SU-DHL-6 (cell line): ENCODE data around the gene ALOXE3.

Experiments used
- H2AFZ ChIP-seq: fragments of 200-600 bp; sonication (generic); 2 replicates; pipeline ENCODE4 v1.6.1; 2014; ENCODE audit warnings: low read depth, mild to moderate bottlenecking, moderate library complexity, mixed read lengths, antibody characterized with exemption, low read length; ENCODE audit not compliant: severe bottlenecking
- H3F3A ChIP-seq: fragments of 200-600 bp; shearing (Covaris generic); 2 replicates; pipeline ENCODE4 v1.6.0; 2016; ENCODE audit warnings: antibody characterized with exemption, mild to moderate bottlenecking; ENCODE audit not compliant: insufficient read depth
- H3K27ac ChIP-seq: fragments of 200-600 bp; sonication (generic); 2 replicates; pipeline ENCODE4 v1.5.1; 2016; ENCODE audit warnings: low read depth, mild to moderate bottlenecking, low read length, moderate library complexity, mixed read lengths
- H3K27me3 ChIP-seq: fragments of 200-600 bp; sonication (generic), shearing (Covaris generic); 2 replicates; pipeline ENCODE4 v1.6.0; 2014; ENCODE audit warnings: mild to moderate bottlenecking, low read length
- H3K36me3 ChIP-seq: fragments of 200-600 bp; sonication (generic); 2 replicates; pipeline ENCODE4 v1.6.1; 2014; ENCODE audit warnings: mild to moderate bottlenecking, low read length, mixed read lengths
- H3K4me2 ChIP-seq: fragments of 300-600, 200-600 bp; shearing (Covaris generic), sonication (generic); 2 replicates; pipeline ENCODE4 v1.6.0; 2014; ENCODE audit warnings: low read length, low read depth, mild to moderate bottlenecking; ENCODE audit not compliant: poor library complexity, severe bottlenecking
- H3K4me3 ChIP-seq: fragments of 200-600 bp; sonication (generic); 2 replicates; pipeline ENCODE4 v1.5.1; 2014; ENCODE audit warnings: antibody characterized with exemption, low read length, mild to moderate bottlenecking, mixed read lengths; ENCODE audit not compliant: insufficient read depth, poor library complexity, severe bottlenecking
- H3K79me2 ChIP-seq: fragments of 200-600 bp; sonication (generic); 2 replicates; pipeline ENCODE4 v1.6.1; 2014; ENCODE audit warnings: mild to moderate bottlenecking, low read length, moderate library complexity; ENCODE audit not compliant: insufficient read depth
- H3K9ac ChIP-seq: fragments of 200-600 bp; sonication (generic); 2 replicates; pipeline ENCODE4 v1.7.0; 2014; ENCODE audit warnings: mild to moderate bottlenecking, low read length
- H3K9me2 ChIP-seq: fragments of 200-600 bp; sonication (generic); replicated peaks from 2 replicates; pipeline ENCODE4 v1.6.1; 2014; ENCODE audit warnings: low read length; ENCODE audit not compliant: insufficient read depth
- H3K9me3 ChIP-seq: fragments of 200-600 bp; sonication (generic); 2 replicates; pipeline ENCODE4 v1.6.1; 2014; ENCODE audit warnings: low read length, mixed read lengths; ENCODE audit not compliant: insufficient read depth
- H4K20me1 ChIP-seq: fragments of 200-600 bp; sonication (generic); 2 replicates; pipeline ENCODE4 v1.6.1; 2014; ENCODE audit warnings: low read depth, mild to moderate bottlenecking, antibody characterized with exemption, low read length, moderate library complexity, mixed read lengths
- CTCF ChIP-seq: fragments of 200-600 bp; sonication (generic); IDR thresholded peaks from one replicate; pipeline ENCODE4 v1.5.1; 2017; ENCODE audit warnings: antibody characterized with exemption, mild to moderate bottlenecking, low read length, moderate library complexity; ENCODE audit not compliant: insufficient read depth, poor library complexity, severe bottlenecking
- EZH2phosphoT487 ChIP-seq: fragments of 200-600 bp; sonication (generic), shearing (Covaris generic); conservative IDR thresholded peaks from 2 replicates; pipeline ENCODE4 v1.6.1; 2018; ENCODE audit warnings: mild to moderate bottlenecking, antibody characterized with exemption, low read length, moderate library complexity, mixed read lengths

The ALOXE3 gene

GRCh38 chr17:8048736-8049135 is 69.6 kb downstream of the ALOXE3 start:
- H4K20me1 ChIP-seq = no peaks in the 10 kb centered on the region
- H3K4me3 ChIP-seq = no peak overlapping the region
- no peak overlapping the region for H3K9ac ChIP-seq
- no peaks in the 10 kb centered on the region for H3K9me3 ChIP-seq
- H3K4me2 ChIP-seq = no peak overlapping the region
- H3K79me2 ChIP-seq = no peaks in the 10 kb centered on the region
- H3K36me3 ChIP-seq = no peaks in the 10 kb centered on the region
- H2AFZ ChIP-seq = no peak overlapping the region
- no peaks in the 10 kb centered on the region for H3K9me2 ChIP-seq
- no peak overlapping the region for H3K27ac ChIP-seq
- no peak for TF ChIP-seq CTCF
- TF ChIP-seq EZH2phosphoT487 = no peak
- H3K27me3 ChIP-seq = no peaks in the 10 kb centered on the region
- H3F3A ChIP-seq = no peaks in the 10 kb centered on the region

- no peaks in the 10 kb centered on the region for H3K79me2 ChIP-seq
- H3K27me3 ChIP-seq = no peaks in the 10 kb centered on the region
- no peak overlapping the region for H3K4me2 ChIP-seq
- no peak overlapping the region for H3K27ac ChIP-seq
- no peaks in the 10 kb centered on the region for H3K36me3 ChIP-seq
- no peaks in the 10 kb centered on the region for H3K9me2 ChIP-seq
- no peak for TF ChIP-seq CTCF
- TF ChIP-seq EZH2phosphoT487 = no peak
- no peak overlapping the region for H3K4me3 ChIP-seq
- no peaks in the 10 kb centered on the region for H4K20me1 ChIP-seq
- no peaks in the 10 kb centered on the region for H3K9me3 ChIP-seq
- no peak overlapping the region for H3K9ac ChIP-seq
- no peak overlapping the region for H2AFZ ChIP-seq
- H3F3A ChIP-seq = no peaks in the 10 kb centered on the region
Measured at GRCh38 chr17:8048236-8048635, 70.1 kb downstream of the ALOXE3 start.

- Histone ChIP-seq H3K9me3 (no peaks in the 10 kb centered on the region), H3K9ac (no peak overlapping the region), H3K27ac (no peak overlapping the region), H3F3A (no peaks in the 10 kb centered on the region), H3K79me2 (no peaks in the 10 kb centered on the region), H3K4me2 (no peak overlapping the region), H3K27me3 (no peaks in the 10 kb centered on the region), H3K36me3 (no peaks in the 10 kb centered on the region), H3K9me2 (no peaks in the 10 kb centered on the region), H2AFZ (no peak overlapping the region), H3K4me3 (no peak overlapping the region), H4K20me1 (no peaks in the 10 kb centered on the region)
- TF ChIP-seq EZH2phosphoT487 (no peak), CTCF (no peak)
Measured at GRCh38 chr17:8047769-8048110, 70.6 kb downstream of the ALOXE3 start.
